Measurements from ENCODE around the gene DNAJC30.

- TF ChIP-seq, protein P1, sequence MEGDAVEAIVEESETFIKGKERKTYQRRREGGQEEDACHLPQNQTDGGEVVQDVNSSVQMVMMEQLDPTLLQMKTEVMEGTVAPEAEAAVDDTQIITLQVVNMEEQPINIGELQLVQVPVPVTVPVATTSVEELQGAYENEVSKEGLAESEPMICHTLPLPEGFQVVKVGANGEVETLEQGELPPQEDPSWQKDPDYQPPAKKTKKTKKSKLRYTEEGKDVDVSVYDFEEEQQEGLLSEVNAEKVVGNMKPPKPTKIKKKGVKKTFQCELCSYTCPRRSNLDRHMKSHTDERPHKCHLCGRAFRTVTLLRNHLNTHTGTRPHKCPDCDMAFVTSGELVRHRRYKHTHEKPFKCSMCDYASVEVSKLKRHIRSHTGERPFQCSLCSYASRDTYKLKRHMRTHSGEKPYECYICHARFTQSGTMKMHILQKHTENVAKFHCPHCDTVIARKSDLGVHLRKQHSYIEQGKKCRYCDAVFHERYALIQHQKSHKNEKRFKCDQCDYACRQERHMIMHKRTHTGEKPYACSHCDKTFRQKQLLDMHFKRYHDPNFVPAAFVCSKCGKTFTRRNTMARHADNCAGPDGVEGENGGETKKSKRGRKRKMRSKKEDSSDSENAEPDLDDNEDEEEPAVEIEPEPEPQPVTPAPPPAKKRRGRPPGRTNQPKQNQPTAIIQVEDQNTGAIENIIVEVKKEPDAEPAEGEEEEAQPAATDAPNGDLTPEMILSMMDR (conservative IDR thresholded peaks at IDR 0.05; ENCODE audit: low read length): no peak
- no peak for TF ChIP-seq EZH2phosphoT487 (IDR thresholded peaks at IDR 0.05; ENCODE audit: borderline replicate concordance, low read depth, low read length)
These were observed 13.1 kb upstream of the DNAJC30 start for GRCh38 chr7:73696372-73696771.
